HG03565 (cell line): ENCODE results near the gene MSI2.

Source experiments
- ATAC-seq: cut with Tn5 transposase; IDR thresholded peaks from one replicate; pipeline ENCODE4 v1.9.1; 2021; ENCODE audit warnings: mild to moderate bottlenecking, moderate library complexity; ENCODE audit not compliant: unreplicated experiment

Gene MSI2

GRCh38 chr17:57387575-57387974 lies 131.3 kb downstream of the MSI2 start:
- no peak for ATAC-seq

- ATAC-seq, result no peak
These were observed 131.9 kb downstream of the MSI2 start for GRCh38 chr17:57388131-57388725.

GRCh38 chr17:57389473-57389872 lies 133.2 kb downstream of the MSI2 start:
- no peak for ATAC-seq

DNA sequence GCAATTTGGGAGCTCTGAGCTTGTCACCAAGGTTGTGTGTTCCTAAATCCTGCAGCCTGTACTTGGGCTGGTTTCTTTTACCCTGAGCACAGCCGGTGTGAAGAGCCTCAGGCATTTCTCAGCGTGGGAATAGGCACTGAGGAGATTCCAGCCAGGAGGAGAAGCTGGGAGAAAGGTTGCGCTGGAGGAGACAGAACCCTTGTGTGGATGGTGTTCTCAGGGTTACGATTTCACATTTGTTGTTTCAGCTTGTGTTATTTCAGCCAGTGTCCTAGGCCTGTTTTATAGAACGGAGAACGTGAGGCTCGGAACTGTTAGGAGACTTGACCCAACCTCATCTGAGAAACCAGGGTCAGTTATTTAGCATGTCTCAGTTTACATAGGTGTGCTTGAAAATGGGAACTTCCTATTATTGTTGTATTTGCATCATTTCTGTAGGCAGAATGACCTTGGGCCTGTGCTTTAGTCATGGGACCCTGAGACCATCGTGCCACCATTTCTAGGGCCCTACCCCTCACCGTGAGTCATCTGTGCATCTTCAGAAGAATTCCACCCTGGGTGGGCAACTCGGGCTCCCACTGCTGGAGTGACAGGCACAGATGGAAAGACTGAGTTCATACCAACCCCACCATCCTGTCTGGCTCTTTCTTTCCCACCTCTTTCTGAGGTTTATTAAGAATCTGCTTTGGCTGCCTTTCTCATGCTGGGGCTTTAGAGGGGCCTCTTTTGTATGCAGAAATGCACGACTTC lies 134.9 kb downstream of the MSI2 start:
- no peak for ATAC-seq

- ATAC-seq, result no peak
These were observed 135.6 kb downstream of the MSI2 start for GRCh38 chr17:57391857-57392471.

DNA sequence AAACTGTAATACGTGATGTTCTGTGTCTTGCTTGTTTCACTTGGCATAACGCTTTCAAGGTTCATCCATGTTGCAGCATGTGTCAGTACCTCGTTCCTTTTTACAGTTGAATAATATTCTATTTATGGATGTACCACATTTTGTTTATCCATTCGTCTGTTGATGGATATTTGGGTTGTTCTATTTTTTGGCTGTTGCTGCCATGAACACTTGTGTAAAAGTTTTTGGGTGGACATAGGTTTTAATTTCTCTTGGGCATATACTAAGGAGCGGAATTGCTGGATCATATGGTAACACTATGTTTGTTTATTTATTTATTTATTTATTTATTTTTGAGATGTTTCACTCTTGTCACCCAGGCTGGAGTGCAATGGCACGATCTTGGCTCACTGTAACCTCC lies 137.0 kb downstream of the MSI2 start:
- ATAC-seq, result no peak

GRCh38 chr17:57394375-57394774 lies 138.1 kb downstream of the MSI2 start:
- no peak for ATAC-seq

GRCh38 chr17:57395721-57396321 lies 139.5 kb downstream of the MSI2 start:
- no peak for ATAC-seq

- no peak for ATAC-seq
These were observed 140.2 kb downstream of the MSI2 start for GRCh38 chr17:57396511-57396921.

GRCh38 chr17:57397402-57397801 lies 141.1 kb downstream of the MSI2 start:
- ATAC-seq, result no peak

DNA sequence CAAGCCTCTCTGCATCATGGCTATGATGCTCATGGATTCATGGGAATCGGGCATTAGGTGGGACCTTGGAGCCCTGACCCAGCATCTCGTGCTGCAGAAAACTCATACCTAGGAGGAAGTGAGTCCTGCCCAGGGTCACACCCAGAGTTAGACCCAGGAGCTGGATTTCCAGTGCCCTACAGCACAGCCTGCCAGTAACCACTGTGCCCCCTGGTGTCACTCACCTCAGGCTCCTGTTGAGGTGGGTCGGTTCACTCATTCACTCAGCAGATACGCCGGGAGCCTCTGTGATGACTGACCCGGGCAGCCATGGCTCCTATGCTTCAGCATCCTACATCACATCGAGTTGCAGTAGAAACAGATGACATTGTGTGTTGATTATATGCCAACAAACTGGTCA lies 143.4 kb downstream of the MSI2 start:
- ATAC-seq, result no peak

GRCh38 chr17:57400648-57401047 lies 144.3 kb downstream of the MSI2 start:
- no peak for ATAC-seq

GRCh38 chr17:57401556-57402488 lies 145.5 kb downstream of the MSI2 start:
- no peak for ATAC-seq

DNA sequence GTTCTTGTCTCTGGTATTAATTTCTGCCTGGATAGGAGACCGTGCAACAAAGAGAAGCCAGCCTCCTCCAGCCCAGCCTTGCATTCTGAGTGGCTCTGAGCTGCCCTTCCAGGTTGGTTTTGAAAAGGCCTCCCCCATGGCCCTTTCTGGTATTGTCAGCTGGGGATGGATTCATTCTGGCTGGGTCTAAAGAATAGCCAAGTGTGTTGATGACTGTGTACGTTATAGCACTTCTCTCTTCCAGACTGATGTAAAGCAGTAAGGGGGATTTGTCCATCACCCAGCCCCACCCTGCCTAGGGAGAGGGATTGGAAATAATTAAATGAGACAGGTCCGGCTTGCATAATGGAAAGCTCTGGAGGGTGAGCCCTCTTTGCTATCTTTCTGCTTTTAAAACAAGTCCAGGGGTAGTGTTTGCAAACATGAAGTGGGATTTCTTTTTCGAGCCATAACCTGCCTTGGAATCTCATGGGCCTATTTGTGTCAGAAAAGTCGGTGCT lies 146.4 kb downstream of the MSI2 start:
- no peak for ATAC-seq

- ATAC-seq, result no peak
These were observed 146.9 kb downstream of the MSI2 start for GRCh38 chr17:57403236-57403635.

DNA sequence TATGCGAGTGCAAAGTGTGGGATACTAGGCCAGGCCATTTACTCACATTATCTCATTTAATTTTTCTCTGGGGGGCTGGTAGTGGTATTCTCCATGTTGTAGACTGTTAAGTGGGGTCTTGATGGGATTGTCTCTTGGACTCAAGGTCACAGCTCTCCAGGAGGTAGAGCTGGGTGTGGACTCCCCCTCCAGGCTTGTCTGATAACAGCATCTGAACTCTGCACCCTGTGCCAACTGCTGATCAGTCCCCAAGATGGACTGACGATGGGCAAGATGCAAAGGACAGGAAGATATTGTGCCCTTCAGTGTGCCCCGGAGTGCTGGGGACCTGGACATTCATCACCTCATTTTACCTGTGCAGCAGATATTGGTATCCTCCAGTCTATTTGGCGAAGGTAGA lies 147.8 kb downstream of the MSI2 start:
- no peak for ATAC-seq

DNA sequence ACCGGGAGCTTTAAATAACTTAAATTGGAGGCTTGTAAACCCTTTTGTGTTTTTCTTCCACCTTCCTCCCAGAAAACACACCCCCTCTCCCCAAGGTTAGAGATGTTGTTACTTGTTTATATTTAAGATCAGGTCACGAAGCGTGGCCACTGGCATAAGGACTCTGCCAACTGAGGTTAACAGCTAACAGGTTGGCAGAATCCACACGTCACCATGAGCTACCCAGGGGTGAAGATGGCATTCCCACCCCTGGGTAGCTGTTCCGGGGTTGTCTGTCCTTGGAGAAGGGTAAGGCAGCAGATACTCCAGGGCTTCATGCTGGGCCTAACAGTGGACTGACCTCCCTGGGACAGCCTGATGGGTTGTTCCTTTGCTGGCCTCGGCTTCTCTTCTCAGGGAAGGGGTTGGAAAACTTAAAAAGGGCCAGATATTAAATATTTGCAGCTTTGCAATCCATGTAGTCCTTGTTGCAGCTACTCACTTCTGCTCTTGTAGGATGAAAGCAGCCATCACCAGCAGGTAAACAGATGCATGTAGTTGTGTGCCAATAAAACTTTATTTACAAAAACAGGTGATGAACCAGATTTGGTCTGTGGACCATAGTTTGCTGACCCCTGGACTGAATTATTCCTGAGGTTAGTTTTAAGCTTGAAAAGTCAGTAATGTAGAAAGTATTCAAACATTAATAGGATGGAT lies 148.6 kb downstream of the MSI2 start:
- ATAC-seq, result no peak

DNA sequence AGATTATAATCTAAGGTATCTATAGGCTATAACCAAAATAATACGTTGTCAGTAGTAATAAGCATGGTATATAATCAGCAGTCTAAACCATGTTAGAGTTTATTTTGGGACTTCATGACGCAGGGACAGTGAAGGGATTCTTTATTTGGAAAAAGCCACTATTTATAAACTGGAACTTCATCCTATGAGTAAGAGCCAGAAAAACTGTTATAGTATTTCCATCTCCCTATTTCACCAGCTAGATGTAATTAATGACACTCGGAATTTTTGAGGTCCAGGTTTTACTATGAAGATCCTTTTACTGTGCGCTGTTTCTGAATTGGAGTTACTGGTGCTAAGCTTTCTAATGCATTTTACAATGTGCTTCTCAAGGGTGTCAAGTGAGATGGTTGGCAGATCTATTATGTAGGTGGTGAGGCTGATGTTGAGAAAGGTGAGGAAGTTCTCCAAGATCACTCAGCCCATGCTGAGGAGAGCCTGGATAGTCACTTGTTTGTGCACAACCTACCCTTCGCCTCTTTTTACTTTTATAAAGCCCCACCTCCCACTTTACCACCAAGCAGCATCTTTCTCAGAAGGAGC lies 149.3 kb downstream of the MSI2 start:
- no peak for ATAC-seq

GRCh38 chr17:57406131-57406980 lies 150.0 kb downstream of the MSI2 start:
- no peak for ATAC-seq
